GM23248 (cell line): ENCODE measurements around the gene MEX3D.

Source experiments
- EZH2 ChIP-seq: fragments of 200-600 bp; sonication (generic); IDR thresholded peaks from 2 replicates; pipeline ENCODE4 v1.6.1; 2018; ENCODE audit warnings: antibody characterized with exemption, mild to moderate bottlenecking; ENCODE audit not compliant: insufficient read depth, poor library complexity, severe bottlenecking
- EZH2phosphoT487 ChIP-seq: fragments of 200-600 bp; sonication (generic); IDR thresholded peaks from 2 replicates; pipeline ENCODE4 v1.6.1; 2018; ENCODE audit warnings: antibody characterized with exemption, moderate library complexity, mild to moderate bottlenecking, low read depth; ENCODE audit not compliant: insufficient read depth

DNA sequence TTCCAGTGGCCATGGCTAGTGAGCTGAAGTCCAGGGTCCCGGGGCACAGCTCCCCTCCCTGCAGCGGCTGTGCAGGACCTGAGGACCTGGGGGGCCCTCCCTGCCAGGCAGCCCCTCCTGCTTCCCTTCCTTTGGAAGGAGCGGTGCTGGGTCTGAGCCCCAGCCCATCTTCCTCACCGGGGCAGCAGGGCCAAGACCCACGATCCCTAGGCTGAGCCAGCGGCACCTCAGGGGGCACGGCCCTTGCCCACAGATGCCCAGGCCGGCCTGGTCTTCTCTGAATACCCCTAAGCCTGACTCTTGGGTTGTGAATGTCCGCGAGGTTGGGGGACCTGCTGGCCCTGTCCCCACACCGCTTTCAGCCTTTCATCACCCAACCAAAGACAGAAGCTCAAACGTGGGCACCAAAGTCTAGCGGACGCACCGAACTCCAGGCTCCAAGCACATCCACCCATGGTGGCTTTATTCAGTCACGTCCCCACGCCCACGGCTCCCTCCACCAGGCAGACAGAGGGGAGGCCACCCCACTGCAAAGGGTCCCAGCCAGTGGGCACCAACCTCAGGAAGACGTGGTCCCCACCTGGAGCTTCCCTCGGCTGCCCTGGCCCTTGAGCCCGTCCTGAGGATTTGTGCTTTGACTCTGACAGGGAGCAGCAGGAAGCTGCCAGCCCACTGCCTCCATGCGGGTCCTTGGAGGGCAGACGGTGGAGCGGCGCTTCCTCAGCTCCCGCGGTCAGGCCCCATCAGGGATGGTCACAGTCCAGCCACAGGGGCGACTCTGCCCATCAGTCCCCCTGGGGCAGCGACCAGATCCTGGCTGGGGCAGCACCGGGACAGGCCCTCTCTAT is 8.3 kb upstream of the MEX3D start:
- TF ChIP-seq EZH2, result no peak
- no peak for TF ChIP-seq EZH2phosphoT487
